Lung (tissue), 12 donors: Measurements from ENCODE around the gene TNS3. TPM values are rescaled to one million over a fixed set of nuclear protein-coding genes. Genes with fewer than 3 reads are reported as not detected.

Experiments
- ATAC-seq: fragments of 200-7000 bp; cut with Tn5 transposase; one replicate; pipeline ENCODE4 v1.9.1; 2020; ENCODE audit warnings: moderate number of reproducible peaks; ENCODE audit not compliant: insufficient read depth, low FRiP score
- DNase-seq, 3 donors: peaks; one replicate each; pipeline ENCODE4 v3.0.0-alpha.2; 2013 to 2017
- H3K27ac ChIP-seq, 2 donors: one replicate each; pipeline ENCODE4 v1.5.1; 2013; ENCODE audit warnings: mild to moderate bottlenecking in 2 of 2, moderate library complexity in 2 of 2, control low read depth in 1 of 2, inconsistent platforms in 1 of 2, low read depth in 1 of 2, low read length in 1 of 2
- H3K27me3 ChIP-seq, 3 donors: one replicate each; pipeline ENCODE4 v1.5.1; 2013; ENCODE audit warnings: low read length in 2 of 3; ENCODE audit not compliant: control insufficient read depth in 3 of 3, insufficient read depth in 3 of 3
- H3K36me3 ChIP-seq, 4 donors: one replicate each; pipeline ENCODE4 v1.5.1; 2013; ENCODE audit warnings: low read length in 4 of 4, mild to moderate bottlenecking in 1 of 4, moderate library complexity in 1 of 4; ENCODE audit not compliant: control insufficient read depth in 4 of 4, insufficient read depth in 4 of 4
- H3K4me1 ChIP-seq, 5 donors: one replicate each; pipeline ENCODE4 v1.5.1; 2013; ENCODE audit warnings: low read length in 5 of 5, mild to moderate bottlenecking in 2 of 5, moderate library complexity in 1 of 5; ENCODE audit not compliant: control insufficient read depth in 5 of 5, insufficient read depth in 5 of 5
- H3K4me3 ChIP-seq: one replicate; pipeline ENCODE4 v1.5.1; 2013; ENCODE audit warnings: mild to moderate bottlenecking, control low read depth, moderate library complexity
- H3K9ac ChIP-seq, 2 donors: one replicate each; pipeline ENCODE4 v1.5.1; 2013; ENCODE audit warnings: low read length in 2 of 2, control low read depth in 1 of 2; ENCODE audit not compliant: insufficient read depth in 1 of 2
- H3K9me3 ChIP-seq, 4 donors: one replicate each; pipeline ENCODE4 v1.5.1; 2013; ENCODE audit warnings: low read length in 3 of 4, mild to moderate bottlenecking in 1 of 4, moderate library complexity in 1 of 4; ENCODE audit not compliant: control insufficient read depth in 4 of 4, insufficient read depth in 3 of 4
- WGBS, 2 donors: extraction: QIAGEN DNeasy Blood & Tissue Kit; methylation state at CpG; one replicate each; pipeline ENCODE4 v1.1.7; 2013; 5-methylcytosine and 5-hydroxymethylcytosine counted together
- polyA plus RNA-seq, 2 donors: library from polyadenylated mRNA; stranded (reverse); fragments of 200-250 nt; gene quantifications; one replicate each; pipeline ENCODE4 v1.2.1, GENCODE V29; 2013
- total RNA-seq, 2 donors: library from RNA; depleted of rRNA in 1 of 2; stranded (reverse); fragments of >200 nt in 1 of 2; gene quantifications; one replicate each; pipeline ENCODE4 v1.2.1, GENCODE V29; 2014 to 2021
- TF ChIP-seq, protein P1 (sequence below): IDR thresholded peaks from 2 replicates; pipeline ENCODE4 v1.5.1; 2012; ENCODE audit warnings: mild to moderate bottlenecking; ENCODE audit errors: control extremely low read depth, extremely low read depth
- donor health status: control.
- donor health status: control.
- donor health status: Bipolar disorder and iron deficiency.
- donor health status: healthy.
- donor health status: DM: yes; HTN: yes; CAD: no.

Gene TNS3
- total and polyA plus RNA-seq, 4 donors: 23.8 to 140 (median 85.7) TPM

DNA sequence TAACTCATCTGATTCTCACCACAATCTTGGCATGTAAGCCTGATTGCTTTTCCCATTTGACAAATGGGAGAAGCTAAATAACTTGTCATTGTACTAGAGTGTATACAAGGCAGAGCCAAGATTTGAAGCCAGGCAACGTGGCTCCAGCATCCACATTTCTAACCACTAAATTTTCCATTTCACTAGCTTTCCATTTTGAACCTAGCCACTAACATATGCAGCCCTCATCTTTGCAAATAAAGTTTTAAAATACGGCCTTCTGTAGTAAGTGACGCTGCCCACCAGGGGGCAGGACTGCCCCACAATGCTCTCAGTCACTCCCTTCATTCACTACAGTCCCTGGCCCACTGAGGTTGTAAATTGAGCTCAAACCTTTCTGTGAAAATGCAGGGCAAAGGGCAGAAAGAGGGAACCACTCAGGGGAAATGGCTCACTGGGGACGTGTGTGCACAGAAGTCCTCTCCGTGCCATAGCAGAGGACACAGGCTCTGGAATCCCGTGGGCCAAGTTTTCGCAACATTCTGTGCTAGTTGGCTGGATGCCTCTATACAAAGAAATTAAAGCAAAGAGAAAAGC lies 315.7 kb downstream of the TNS3 start:
- Histone ChIP-seq H3K4me1 (peaks cover 0 to 15% (median 8%) of the 10 kb centered on the region in 5 donors), H3K27ac (no peak overlapping the region), H3K36me3 (no peaks in the 10 kb centered on the region), H3K9me3 (peaks cover 0 to 5% (median 2%) of the 10 kb centered on the region in 4 donors), H3K4me3 (no peak overlapping the region), H3K9ac (no peak overlapping the region), H3K27me3 (no peaks in the 10 kb centered on the region)
- DNase-seq (peak; percentile 82 to 91 (median 90)), ATAC-seq (peak; percentile 80)
- TF ChIP-seq, protein P1, sequence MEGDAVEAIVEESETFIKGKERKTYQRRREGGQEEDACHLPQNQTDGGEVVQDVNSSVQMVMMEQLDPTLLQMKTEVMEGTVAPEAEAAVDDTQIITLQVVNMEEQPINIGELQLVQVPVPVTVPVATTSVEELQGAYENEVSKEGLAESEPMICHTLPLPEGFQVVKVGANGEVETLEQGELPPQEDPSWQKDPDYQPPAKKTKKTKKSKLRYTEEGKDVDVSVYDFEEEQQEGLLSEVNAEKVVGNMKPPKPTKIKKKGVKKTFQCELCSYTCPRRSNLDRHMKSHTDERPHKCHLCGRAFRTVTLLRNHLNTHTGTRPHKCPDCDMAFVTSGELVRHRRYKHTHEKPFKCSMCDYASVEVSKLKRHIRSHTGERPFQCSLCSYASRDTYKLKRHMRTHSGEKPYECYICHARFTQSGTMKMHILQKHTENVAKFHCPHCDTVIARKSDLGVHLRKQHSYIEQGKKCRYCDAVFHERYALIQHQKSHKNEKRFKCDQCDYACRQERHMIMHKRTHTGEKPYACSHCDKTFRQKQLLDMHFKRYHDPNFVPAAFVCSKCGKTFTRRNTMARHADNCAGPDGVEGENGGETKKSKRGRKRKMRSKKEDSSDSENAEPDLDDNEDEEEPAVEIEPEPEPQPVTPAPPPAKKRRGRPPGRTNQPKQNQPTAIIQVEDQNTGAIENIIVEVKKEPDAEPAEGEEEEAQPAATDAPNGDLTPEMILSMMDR: peak; percentile 80
- WGBS, 2 donors: 20 to 26% methylated on average over 7 of the region's 7 CpGs

DNA sequence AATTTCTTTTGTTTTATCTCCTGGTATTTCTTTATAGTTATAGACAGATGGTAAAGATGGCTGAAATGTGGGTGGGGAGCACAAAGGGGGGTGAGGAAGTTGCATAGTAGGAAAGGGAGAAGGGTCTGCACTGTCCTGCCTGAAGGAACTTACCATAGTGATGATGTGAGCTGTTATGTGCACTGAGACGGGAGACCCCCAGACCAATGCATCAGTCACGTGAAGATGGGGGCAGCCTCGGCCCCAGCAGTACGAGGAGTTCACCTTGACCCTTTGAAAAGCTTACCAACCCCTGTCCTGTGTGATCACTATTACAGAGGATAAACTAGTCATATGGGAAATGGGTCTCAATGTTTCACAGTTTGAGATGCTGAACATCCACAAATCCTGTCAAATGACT lies 316.3 kb downstream of the TNS3 start:
- H3K27me3 ChIP-seq: no peaks in the 10 kb centered on the region
- TF ChIP-seq, protein P1: no peak
- H3K27ac ChIP-seq: no peak overlapping the region
- H3K9ac ChIP-seq: no peak overlapping the region
- H3K36me3 ChIP-seq: no peaks in the 10 kb centered on the region
- 95 to 97% methylated on average over 4 of the region's 4 CpGs for WGBS, 2 donors
- H3K9me3 ChIP-seq: peaks cover 0 to 5% (median 2%) of the 10 kb centered on the region in 4 donors
- DNase-seq (no peak), ATAC-seq (no peak)
- peaks cover 0 to 15% (median 8%) of the 10 kb centered on the region in 5 donors for H3K4me1 ChIP-seq
- H3K4me3 ChIP-seq: no peak overlapping the region

DNA sequence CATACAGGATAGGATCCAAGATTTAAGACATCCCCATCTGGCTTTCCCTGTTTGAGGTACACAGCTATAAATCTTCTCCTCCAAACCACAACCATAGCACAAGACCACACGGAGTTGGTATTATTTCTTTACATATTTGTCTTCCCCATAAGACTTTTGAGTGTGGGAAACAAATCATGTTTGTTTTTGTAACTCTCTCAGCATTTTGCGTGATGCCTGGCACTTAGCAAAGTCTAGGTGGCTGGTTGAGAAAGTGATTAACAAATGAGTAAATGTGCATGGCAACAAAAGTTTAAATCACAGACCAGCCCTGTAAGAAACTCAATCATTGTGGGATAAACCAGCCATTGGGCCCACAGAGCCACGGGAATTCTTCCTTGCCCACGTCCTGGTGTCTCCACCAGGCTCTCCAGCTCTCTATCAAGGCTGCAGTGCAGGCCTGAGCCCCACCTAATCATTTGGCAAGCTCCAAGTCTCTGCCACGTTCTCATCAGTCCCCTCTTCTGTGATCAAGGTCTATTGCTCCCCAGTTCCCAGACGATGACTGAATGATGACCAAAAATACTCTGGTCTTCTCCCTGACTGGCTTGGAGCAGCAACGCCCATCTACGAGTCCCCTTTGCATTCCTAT lies 317.8 kb downstream of the TNS3 start:
- H3K4me1 ChIP-seq: peaks cover 0 to 15% (median 8%) of the 10 kb centered on the region in 5 donors
- peaks cover 2 to 3% (median 3%) of the 10 kb centered on the region in 4 donors for H3K9me3 ChIP-seq
- 76 to 80% methylated on average over 8 of the region's 8 CpGs for WGBS, 2 donors
- peaks cover 0 to 4% (median 0%) of the 10 kb centered on the region in 4 donors for H3K36me3 ChIP-seq
- H3K9ac ChIP-seq: no peak overlapping the region
- TF ChIP-seq, protein P1: no peak
- H3K27ac ChIP-seq: no peak overlapping the region
- ATAC-seq (no peak), DNase-seq (no peak)
- no peaks in the 10 kb centered on the region for H3K27me3 ChIP-seq
- no peak overlapping the region for H3K4me3 ChIP-seq
